Measurements from ENCODE around the gene MYOT. TPM values are rescaled to one million over a fixed set of nuclear protein-coding genes. Genes with fewer than 3 reads are reported as not detected.

MYOT gene
- total RNA-seq (2014; rRNA removed; shearing (Covaris generic)) = not detected in 2 replicates

GRCh38 chr5:137867664-137868063, at the start of gene MYOT:
TSS of gene MYOT (plus strand) at chr5:137867860. CDS start at chr5:137870652, 2,792 bp downstream.

GRCh38 chr5:137888863-137889759, 21.5 kb downstream of the MYOT start, which contains the start of gene PKD2L2:
TSS of gene PKD2L2 (plus strand) at chr5:137889457. CDS start at chr5:137889492, 35 bp downstream.

Other genes starting within 250 kb of the MYOT start
- 2.0 and 2.8 TPM in 2 replicates for gene KLHL3, start 131.8 kb upstream of the MYOT start, total RNA-seq (2014; rRNA removed; shearing (Covaris generic))
- 13.9 and 17.2 TPM in 2 replicates for gene HNRNPA0, start 113.5 kb upstream of the MYOT start, total RNA-seq (2014; rRNA removed; shearing (Covaris generic))
- gene PKD2L2, start 21.6 kb downstream of the MYOT start, total RNA-seq (2014; rRNA removed; shearing (Covaris generic)) = not detected in 2 replicates
- 11.3 and 14.4 TPM in 2 replicates for gene FAM13B, start 165.2 kb downstream of the MYOT start, total RNA-seq (2014; rRNA removed; shearing (Covaris generic))
- gene WNT8A, start 216.2 kb downstream of the MYOT start, total RNA-seq (2014; rRNA removed; shearing (Covaris generic)) = not detected in 2 replicates